ENCODE data around the gene MS4A10. TPM values are rescaled to one million over a fixed set of nuclear protein-coding genes. Genes with fewer than 3 reads are reported as not detected.

Gene MS4A10
- polyA plus RNA-seq, 1 donor (not counting 4 experiments of a cell fraction or from before 2014, with no cell fraction given): not detected

GRCh38 chr11:60841797-60842667, 56.9 kb downstream of the MS4A10 start, which contains the start of gene CCDC86:
TSS of gene CCDC86 (plus strand) at chr11:60842113. CDS start at chr11:60842125, 12 bp downstream.
- peak within 1 kb of the TSS; percentile 95 for H3K27ac ChIP-seq (ENCODE audit: control insufficient read depth, insufficient read depth, low read length)
- H3K9me3 ChIP-seq (ENCODE audit: control insufficient read depth, low read depth, low read length): no peaks in the 10 kb centered on the region
- FAIRE-seq (peak; percentile 39), DNase-seq (ENCODE audit: low read depth, low spot score) (peak; percentile 86)
- H3K4me2 ChIP-seq (ENCODE audit: control insufficient read depth, extremely low read depth, insufficient read depth, low read depth, low read length): peak within 1 kb of the TSS; percentile 96
- TF ChIP-seq EZH2 (IDR thresholded peaks at IDR 0.05; ENCODE audit: low read length): no peak
- H3K79me2 ChIP-seq (ENCODE audit: control insufficient read depth, insufficient read depth, low read length): peaks cover 44% of the 10 kb centered on the region
- dilution Hi-C loops (cut with MboI; ENCODE audit: extremely low pct_ligation_motif_present, low sequenced_read_pairs): no loop called here
- H3K4me1 ChIP-seq (ENCODE audit: control insufficient read depth, extremely low read depth, insufficient read depth, low read length): peaks cover 29% of the 10 kb centered on the region
- peaks cover 8% of the 10 kb centered on the region for H4K20me1 ChIP-seq (ENCODE audit: control insufficient read depth, extremely low read depth, insufficient read depth, low read length)
- H3K9ac ChIP-seq (ENCODE audit: control insufficient read depth, extremely low read depth, insufficient read depth, low read length): peak within 1 kb of the TSS; percentile 97
- H3K27me3 ChIP-seq (ENCODE audit: control insufficient read depth, extremely low read depth, insufficient read depth, low read length): no peaks in the 10 kb centered on the region
- no peaks in the 10 kb centered on the region for H3K9me1 ChIP-seq (ENCODE audit: control insufficient read depth, extremely low read depth, insufficient read depth, low read length)
- H3K36me3 ChIP-seq (ENCODE audit: control insufficient read depth in 2 of 2, extremely low read depth in 1 of 2, insufficient read depth in 2 of 2, low read length in 2 of 2): peaks cover 2 to 10% of the 10 kb centered on the region in 2 experiments
- H3K4me3 ChIP-seq (ENCODE audit: control insufficient read depth in 2 of 3, extremely low read depth in 1 of 3, insufficient read depth in 2 of 3, low read depth in 1 of 3, low read length in 3 of 3): peak within 1 kb of the TSS; percentile 72 to 96 (median 73)
- peak within 1 kb of the TSS; percentile 94 for H2AFZ ChIP-seq (ENCODE audit: control insufficient read depth, low read length)

GRCh38 chr11:60842668-60843600, 57.8 kb downstream of the MS4A10 start:
- TF ChIP-seq EZH2 (IDR thresholded peaks at IDR 0.05; ENCODE audit: low read length) (no peak), CTCF (optimal IDR thresholded peaks at IDR 0.05 in 1 of 3, IDR thresholded peaks at IDR 0.05 in 1 of 3, conservative IDR thresholded peaks at IDR 0.05 in 1 of 3; ENCODE audit: extremely low read depth in 1 of 3, insufficient read depth in 2 of 3, low read length in 3 of 3) (no peak)
- dilution Hi-C loops (cut with MboI; ENCODE audit: extremely low pct_ligation_motif_present, low sequenced_read_pairs): no loop called here
- H3K9ac ChIP-seq (ENCODE audit: control insufficient read depth, extremely low read depth, insufficient read depth, low read length): peak overlapping the region; percentile 97
- H3K27ac ChIP-seq (ENCODE audit: control insufficient read depth, insufficient read depth, low read length): peak overlapping the region; percentile 95
- H4K20me1 ChIP-seq (ENCODE audit: control insufficient read depth, extremely low read depth, insufficient read depth, low read length): peaks cover 8% of the 10 kb centered on the region
- peaks cover 29% of the 10 kb centered on the region for H3K4me1 ChIP-seq (ENCODE audit: control insufficient read depth, extremely low read depth, insufficient read depth, low read length)
- H3K79me2 ChIP-seq (ENCODE audit: control insufficient read depth, insufficient read depth, low read length): peaks cover 44% of the 10 kb centered on the region
- no peak for FAIRE-seq
- peak overlapping the region; percentile 72 to 96 (median 73) for H3K4me3 ChIP-seq (ENCODE audit: control insufficient read depth in 2 of 3, extremely low read depth in 1 of 3, insufficient read depth in 2 of 3, low read depth in 1 of 3, low read length in 3 of 3)
- H3K9me3 ChIP-seq (ENCODE audit: control insufficient read depth, low read depth, low read length): no peaks in the 10 kb centered on the region
- H3K36me3 ChIP-seq (ENCODE audit: control insufficient read depth in 2 of 2, extremely low read depth in 1 of 2, insufficient read depth in 2 of 2, low read length in 2 of 2): peaks cover 6 to 18% of the 10 kb centered on the region in 2 experiments
- peak overlapping the region; percentile 81 for H2AFZ ChIP-seq (ENCODE audit: control insufficient read depth, low read length)
- H3K27me3 ChIP-seq (ENCODE audit: control insufficient read depth, extremely low read depth, insufficient read depth, low read length): no peaks in the 10 kb centered on the region
- H3K9me1 ChIP-seq (ENCODE audit: control insufficient read depth, extremely low read depth, insufficient read depth, low read length): no peaks in the 10 kb centered on the region
- H3K4me2 ChIP-seq (ENCODE audit: control insufficient read depth, extremely low read depth, insufficient read depth, low read depth, low read length): peak overlapping the region; percentile 96
- no peak for DNase-seq (ENCODE audit: low read depth, low spot score)
